ENCODE data around the gene CLIP4. TPM values are rescaled to one million over a fixed set of nuclear protein-coding genes. Genes with fewer than 3 reads are reported as not detected.

The CLIP4 gene
- polyA plus RNA-seq, 2 of the 4 experiments (the other 2 are of a cell fraction) = 51.1 to 99.1 TPM

GRCh38 chr2:29117636-29118303 is 2.6 kb downstream of the CLIP4 start:
- DNase-seq (ENCODE audit: low read depth in 1 of 2, low spot score in 1 of 2) = peak; percentile 79 to 85
- H3K27ac ChIP-seq = peak overlapping the region; percentile 98 to 99
- TF ChIP-seq RARB (CRISPR knock-in tag; IDR thresholded peaks at IDR 0.05) (no peak), E2F6 (IDR thresholded peaks at IDR 0.05; ENCODE audit: borderline replicate concordance, low read depth) (no peak), KDM1A (IDR thresholded peaks at IDR 0.05; ENCODE audit: low read depth) (no peak), CBX2 (IDR thresholded peaks at IDR 0.05; ENCODE audit: borderline replicate concordance, low read depth) (no peak), JUN (IDR thresholded peaks at IDR 0.05) (peak; percentile 63 to 67; a peak in 2 of 5 replicates), GATA3 (IDR thresholded peaks at IDR 0.05; ENCODE audit: borderline replicate concordance) (peak; percentile 83; the same call in 1 of the 2 replicates), FOSL2 (IDR thresholded peaks at IDR 0.05) (peak; percentile 91), FOSL2 (CRISPR knock-in tag; IDR thresholded peaks at IDR 0.05) (peak; percentile 99), RCOR1 (IDR thresholded peaks at IDR 0.05; ENCODE audit: low read depth, low read length) (no peak; the same call in 1 of the 2 replicates), CEBPB (IDR thresholded peaks at IDR 0.05) (peak in 1 of 2 experiments; percentile 49; a peak in 1 of 4 replicates), RFX5 (IDR thresholded peaks at IDR 0.05) (no peak), MAFK (IDR thresholded peaks at IDR 0.05; ENCODE audit: partially characterized antibody) (peak; percentile 44), RAD21 (conservative IDR thresholded peaks at IDR 0.05 in 1 of 2, IDR thresholded peaks at IDR 0.05 in 1 of 2) (0 out of 5 replicates have a peak, but pooled peaks of 1 of the 2 experiments have one; percentile 14), BCL3 (IDR thresholded peaks at IDR 0.05) (0 out of 3 replicates have a peak, but pooled peaks have one; percentile 19), SMC3 (IDR thresholded peaks at IDR 0.05) (no peak), EP300 (IDR thresholded peaks at IDR 0.05) (peak; percentile 30 to 41; a peak in 2 of 5 replicates), MAX (IDR thresholded peaks at IDR 0.05) (peak; percentile 55), JUNB (IDR thresholded peaks at IDR 0.05) (peak; percentile 84)
- ChIA-PET POLR2A (interaction anchor here (1.3 to 9.0 kb wide), 3 partner anchors 11 to 47 kb away, joined by 3 to 122 read pairs (median 24); no protein-coding TSS in a partner anchor), CTCF (interaction anchor here (1.2 to 6.5 kb wide), 4 partner anchors 12 to 80 kb away, joined by 3 to 36 read pairs (median 8); no protein-coding TSS in a partner anchor)
- peak overlapping the region; percentile 79 for H3K4me3 ChIP-seq
- no peaks in the 10 kb centered on the region for H3K9me3 ChIP-seq
- peak in 1 of 2 experiments; percentile 45; a peak in 3 of 6 replicates for ATAC-seq
- peak overlapping the region; percentile 83 for H3K4me2 ChIP-seq
- peaks cover 85% of the 10 kb centered on the region for H3K4me1 ChIP-seq
- no peak for FAIRE-seq
- 5% methylated on average over 2 of the region's 2 CpGs for WGBS (ENCODE audit: missing lambda C conversion rate)

GRCh38 chr2:29119211-29119610 is 4.0 kb downstream of the CLIP4 start:
- Histone ChIP-seq H3K4me2 (peak overlapping the region; percentile 83), H3K9me3 (peaks cover 2% of the 10 kb centered on the region; the same call in 1 of the 3 replicates), H3K4me3 (no peak overlapping the region), H3K27ac (peak overlapping the region; percentile 98 to 99), H3K4me1 (peaks cover 82% of the 10 kb centered on the region)
- ATAC-seq (no peak), DNase-seq (ENCODE audit: low read depth in 1 of 2, low spot score in 1 of 2) (no peak), FAIRE-seq (no peak)
- ChIA-PET POLR2A (interaction anchor here (9.0 kb wide), 1 partner anchor 11 kb away, joined by 122 read pairs; no protein-coding TSS in a partner anchor), CTCF (interaction anchor here (2.4 kb wide), 1 partner anchor 11 kb away, joined by 11 read pairs; no protein-coding TSS in a partner anchor)
- WGBS (ENCODE audit: missing lambda C conversion rate) = 55% methylated on average over 4 of the region's 4 CpGs
- no peak for TF ChIP-seq EHMT2 (IDR thresholded peaks at IDR 0.05; ENCODE audit: low read depth)
- TF ChIP-seq CBX8 (IDR thresholded peaks at IDR 0.05) = no peak
- TF ChIP-seq CHD2 (IDR thresholded peaks at IDR 0.05; ENCODE audit: low read length, partially characterized antibody) = no peak
- no peak for TF ChIP-seq HEYL (CRISPR knock-in tag; IDR thresholded peaks at IDR 0.05)
- no peak for TF ChIP-seq MYC (IDR thresholded peaks at IDR 0.05; ENCODE audit: borderline replicate concordance, low read length)
- TF ChIP-seq RCOR1 (IDR thresholded peaks at IDR 0.05; ENCODE audit: low read depth, low read length) = no peak

All from A549 (cell line).